Jurkat, Clone E6-1 (cell line): ENCODE measurements around the gene PLEKHM3.
A peak's percentile ranks its signal among the peaks of the same experiment; 100 is the strongest.
"Not testable (repeated sequence)": the region's sequence is repeated elsewhere in the genome, so short reads cannot be mapped to it uniquely, and the experiment has no call there.

Experiments
- DNase-seq: peaks from one replicate; pipeline ENCODE4 v3.0.0-alpha.2; 2011; ENCODE audit warnings: low read depth, low spot score
- H3K4me3 ChIP-seq: 2 replicates; pipeline ENCODE4 v1.5.1; 2011; ENCODE audit warnings: mild to moderate bottlenecking, low read length, control low read depth, moderate library complexity

PLEKHM3 gene

DNA sequence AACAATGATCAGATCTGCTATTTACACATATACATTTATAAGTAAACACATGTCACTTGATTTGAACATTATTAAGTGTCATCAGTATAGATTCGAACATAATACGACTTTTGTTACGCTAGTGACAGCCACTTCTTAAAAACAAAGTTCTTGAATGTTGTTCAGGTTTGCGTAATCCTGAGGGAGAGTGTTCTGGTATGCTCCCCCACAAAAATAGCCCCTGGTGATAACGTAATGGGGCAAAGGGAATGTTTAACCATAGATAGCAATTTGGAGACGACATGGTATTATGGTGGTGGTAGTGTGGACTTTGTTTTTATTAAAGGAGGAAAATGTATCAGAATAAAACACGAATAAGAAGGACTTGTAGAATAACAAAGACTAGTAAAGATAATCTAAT is 90.6 kb downstream of the PLEKHM3 start:
- no peak overlapping the region for H3K4me3 ChIP-seq
- no peak for DNase-seq

DNA sequence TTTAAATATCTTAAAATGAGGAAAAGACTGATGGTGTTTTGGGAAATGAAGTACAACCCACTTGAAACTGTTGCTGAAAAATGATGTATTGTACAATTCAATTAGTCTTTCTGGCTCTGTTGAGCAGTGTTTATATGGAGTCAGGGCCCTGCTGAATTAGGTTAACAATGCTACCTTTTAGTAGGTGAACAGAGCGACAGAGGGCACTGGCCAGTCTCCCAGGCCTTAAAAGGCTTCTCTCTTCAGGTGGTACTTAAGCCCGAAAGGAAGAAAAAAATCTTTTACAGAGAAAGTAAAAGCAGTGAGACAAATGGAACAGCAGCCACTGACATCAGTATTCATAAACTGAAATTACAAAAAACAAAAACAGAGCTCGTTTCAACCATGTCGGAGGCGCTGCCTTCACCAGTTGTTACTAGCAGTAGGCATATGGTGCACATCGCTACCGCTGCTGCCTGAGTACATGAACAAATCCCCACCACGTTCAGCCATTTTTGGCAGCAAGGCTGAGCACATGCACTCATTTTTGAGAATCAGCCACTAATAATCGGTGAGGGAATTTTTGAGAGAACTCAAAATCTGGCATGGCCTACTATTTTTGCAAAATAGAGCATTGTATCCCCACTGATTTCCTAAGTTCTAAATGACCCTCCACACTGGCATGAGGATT is 91.8 kb downstream of the PLEKHM3 start:
- no peak overlapping the region for H3K4me3 ChIP-seq
- DNase-seq = no peak

DNA sequence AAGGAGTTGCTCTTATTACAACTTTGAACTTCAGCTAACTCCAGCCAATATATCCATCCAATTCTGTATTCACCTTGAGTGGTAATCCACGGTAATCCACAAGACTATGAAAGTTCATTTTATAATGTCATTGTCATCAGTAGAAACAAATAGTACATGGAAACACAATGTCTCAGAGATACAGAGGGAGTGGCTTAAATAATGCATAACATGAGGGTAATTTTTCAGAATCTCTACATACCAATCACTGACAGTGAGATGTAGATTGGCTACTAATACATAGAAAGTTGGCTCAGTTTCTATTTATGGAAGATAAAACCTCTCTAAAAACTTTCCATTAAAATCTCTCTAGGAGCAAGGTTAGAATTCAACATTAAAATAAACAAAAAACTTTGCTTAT is 93.2 kb downstream of the PLEKHM3 start:
- no peak for DNase-seq
- no peak overlapping the region for H3K4me3 ChIP-seq

DNA sequence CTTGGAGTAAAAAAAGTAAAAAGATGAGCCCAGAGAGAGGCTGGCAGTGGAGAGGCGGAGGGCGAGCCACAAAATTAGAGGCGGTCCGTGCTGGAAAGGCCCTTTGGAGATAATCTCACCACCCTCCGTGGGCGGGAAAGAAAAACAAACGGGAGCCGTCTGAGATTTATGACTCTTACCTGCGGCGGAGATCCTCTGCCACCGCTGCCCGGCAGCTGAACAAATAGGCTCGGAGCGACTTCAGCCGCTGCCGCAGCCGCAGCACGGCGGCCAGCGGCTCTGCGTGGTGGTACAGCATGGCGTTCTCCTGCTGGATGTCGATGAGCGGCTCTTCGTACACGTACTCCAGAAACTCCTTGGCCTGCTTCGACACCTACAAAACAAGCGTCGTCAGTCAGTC is 94.6 kb downstream of the PLEKHM3 start:
- DNase-seq = no peak
- H3K4me3 ChIP-seq = no peak overlapping the region

DNA sequence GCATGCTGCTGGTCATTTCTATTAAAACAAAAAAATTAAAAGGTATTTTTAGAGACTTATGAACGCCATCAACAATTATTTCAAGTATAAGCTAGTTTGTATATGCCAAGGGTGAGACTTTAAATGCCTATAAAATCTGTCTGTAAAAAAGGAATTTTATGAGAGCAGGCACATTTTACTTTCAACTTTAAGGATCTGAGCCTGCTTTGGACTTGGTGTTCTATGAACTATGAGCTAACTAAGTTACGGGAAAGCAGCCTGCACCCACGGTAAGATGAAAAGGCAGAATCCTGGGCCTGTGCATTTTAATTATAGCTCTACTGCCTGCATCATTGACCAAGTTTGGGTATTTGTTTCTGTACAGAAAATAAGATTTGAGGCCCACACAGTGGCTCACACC is 95.4 kb downstream of the PLEKHM3 start:
- H3K4me3 ChIP-seq = no peak overlapping the region
- no peak for DNase-seq

DNA sequence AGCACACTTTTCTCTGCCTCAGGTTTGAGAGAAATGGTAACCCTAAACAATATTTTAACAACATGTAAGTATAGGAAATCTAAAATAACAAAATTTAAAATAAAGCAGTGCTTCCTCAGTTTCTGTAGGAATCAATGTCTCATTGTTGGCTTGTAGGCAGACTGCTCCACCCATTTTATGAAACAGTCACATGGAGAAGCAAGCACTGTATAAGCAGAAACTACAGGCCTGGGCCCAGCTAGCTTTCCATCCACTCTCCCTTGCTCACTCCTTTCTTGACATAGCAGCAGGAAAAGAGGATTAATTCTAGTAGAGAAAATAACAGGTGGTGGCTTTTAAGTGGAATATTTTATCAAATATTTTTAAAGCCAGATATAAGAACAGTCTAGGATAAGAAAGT is 97.2 kb downstream of the PLEKHM3 start:
- no peak for DNase-seq
- H3K4me3 ChIP-seq = no peak overlapping the region

DNA sequence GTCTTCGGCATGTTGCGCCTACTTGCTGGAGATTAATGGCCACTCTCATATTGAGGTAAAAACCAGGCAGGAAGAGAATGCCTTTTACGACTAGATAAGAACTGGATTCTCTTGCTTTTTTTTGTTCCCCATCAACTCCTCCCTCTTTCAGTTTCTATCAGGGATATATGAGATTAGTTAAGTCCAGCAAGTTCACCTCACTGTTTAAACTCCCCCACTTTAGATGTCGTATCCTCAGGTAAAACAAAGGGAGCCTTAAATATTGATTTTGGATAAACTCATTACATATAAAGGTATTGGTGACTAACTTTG is 98.4 kb downstream of the PLEKHM3 start:
- no peak for DNase-seq

DNA sequence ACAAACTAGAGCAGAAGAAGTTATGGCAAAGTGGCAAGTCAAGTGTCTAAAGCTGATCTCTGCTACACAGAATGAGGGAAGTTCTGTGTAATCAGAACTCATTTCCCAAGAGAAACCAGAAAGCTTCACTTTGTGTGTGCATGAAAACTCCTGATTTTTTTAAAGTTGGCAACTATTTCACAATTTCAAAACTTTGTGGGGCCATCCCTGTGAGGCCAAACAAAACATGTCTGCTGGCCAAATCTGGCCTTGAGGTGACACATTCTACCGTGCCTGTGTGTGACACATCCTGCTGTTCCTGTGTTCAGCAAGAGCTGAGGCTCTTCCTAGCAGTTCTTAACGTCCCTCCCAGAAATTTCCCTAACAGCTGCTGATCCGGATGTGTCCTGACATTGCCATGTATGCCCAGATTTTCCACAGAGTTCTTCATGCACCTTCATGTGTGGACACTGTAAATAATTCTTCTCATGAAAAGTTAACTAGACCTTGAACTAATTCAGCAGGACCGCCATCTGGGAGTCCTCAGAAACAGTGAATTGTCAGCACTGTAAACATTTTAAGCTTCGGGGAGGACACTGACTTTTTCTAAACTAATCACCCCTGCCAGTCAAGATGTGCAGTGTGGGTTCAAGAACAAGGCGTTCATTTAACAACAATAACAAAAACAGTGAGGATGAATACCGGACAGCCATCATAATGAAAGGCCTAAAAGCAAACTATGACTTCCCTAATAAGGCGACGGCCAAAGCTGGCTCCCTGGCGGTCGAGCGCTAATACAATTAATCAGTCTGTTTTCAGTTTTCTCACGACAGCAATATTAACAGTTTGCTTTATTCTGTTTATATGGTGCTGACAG is 99.0 kb downstream of the PLEKHM3 start:
- H3K4me3 ChIP-seq = no peak overlapping the region
- DNase-seq = no peak

More for the DNA sequence above, 98.4 kb downstream of the PLEKHM3 start:
- no peak overlapping the region for H3K4me3 ChIP-seq

DNA sequence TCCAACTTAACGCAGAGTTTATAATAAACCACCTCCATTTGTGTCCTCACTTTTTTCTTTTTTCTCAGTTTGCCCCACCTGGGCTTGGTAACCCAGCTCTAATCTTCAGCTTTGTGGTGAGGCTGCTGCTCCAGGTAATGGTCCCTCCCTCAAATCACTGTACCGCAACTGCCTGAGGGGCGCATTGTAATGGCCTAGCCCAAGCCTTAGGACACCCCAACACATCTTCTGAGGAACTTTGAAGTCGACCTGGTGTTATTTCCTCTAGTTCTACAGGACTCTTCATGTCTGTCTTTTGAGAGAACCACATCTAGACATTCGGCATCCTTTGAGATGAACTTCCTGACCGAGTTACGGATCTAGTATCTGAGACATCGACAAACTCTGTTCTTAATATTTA is 99.7 kb downstream of the PLEKHM3 start:
- no peak overlapping the region for H3K4me3 ChIP-seq
- peak; percentile 40 for DNase-seq

DNA sequence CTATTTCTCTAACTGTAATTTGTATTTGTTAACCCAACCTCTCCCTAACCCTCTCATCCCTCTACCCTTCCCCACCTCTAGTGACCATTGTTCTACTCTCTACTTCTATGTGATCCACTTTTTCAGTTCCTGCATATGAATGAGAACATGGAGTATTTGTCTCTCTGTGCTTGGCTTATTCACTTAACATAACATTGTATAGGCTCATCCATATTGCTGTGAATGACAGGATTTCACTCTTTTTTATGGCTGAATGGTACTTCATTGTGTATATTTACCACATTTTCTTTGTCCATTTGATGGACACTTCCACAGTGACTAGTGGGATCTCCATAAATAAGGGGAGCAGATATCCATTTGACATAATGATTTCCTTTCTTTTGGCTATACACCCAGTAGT is 103.7 kb downstream of the PLEKHM3 start:
- H3K4me3 ChIP-seq = no peak overlapping the region
- no peak for DNase-seq

DNA sequence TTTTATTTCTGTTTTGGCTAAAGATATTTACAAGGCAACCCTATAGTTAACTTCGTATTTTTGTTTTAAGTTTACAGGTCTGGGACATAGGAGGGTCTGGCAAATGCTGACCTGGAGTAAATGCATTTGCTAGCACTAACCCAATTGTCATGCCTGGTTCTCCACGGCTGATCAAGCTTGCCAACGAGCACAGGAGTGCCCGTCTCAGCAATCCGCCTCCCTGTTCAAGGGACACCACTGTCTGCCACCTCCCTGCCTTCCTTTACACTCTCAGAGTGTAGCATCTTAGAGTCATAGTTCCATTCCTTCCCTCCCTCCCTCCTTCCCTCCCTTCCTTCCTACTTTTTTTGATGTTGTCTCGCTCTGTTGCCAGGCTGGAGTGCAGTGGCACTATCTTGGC is 104.6 kb downstream of the PLEKHM3 start:
- no peak for DNase-seq
- H3K4me3 ChIP-seq = no peak overlapping the region

DNA sequence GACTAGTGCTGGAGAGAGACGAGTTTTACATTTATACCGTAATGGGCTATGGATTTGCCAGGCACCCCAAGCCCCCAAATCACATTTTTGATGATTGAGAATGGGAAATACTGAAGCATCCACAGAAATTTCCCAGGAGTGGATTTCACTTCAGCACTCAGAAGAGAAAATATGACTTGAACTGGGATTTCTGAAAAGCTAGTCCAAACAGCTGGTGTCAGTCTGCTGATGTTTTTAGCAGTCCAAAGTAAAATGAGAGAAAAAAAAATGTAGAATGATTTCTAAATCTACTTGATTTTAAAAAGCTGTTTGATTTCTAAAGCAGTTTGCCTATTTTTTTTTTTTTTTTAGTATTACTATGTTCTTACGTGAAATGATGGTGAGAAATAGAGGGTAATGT is 105.0 kb downstream of the PLEKHM3 start:
- DNase-seq = no peak
- no peak overlapping the region for H3K4me3 ChIP-seq

DNA sequence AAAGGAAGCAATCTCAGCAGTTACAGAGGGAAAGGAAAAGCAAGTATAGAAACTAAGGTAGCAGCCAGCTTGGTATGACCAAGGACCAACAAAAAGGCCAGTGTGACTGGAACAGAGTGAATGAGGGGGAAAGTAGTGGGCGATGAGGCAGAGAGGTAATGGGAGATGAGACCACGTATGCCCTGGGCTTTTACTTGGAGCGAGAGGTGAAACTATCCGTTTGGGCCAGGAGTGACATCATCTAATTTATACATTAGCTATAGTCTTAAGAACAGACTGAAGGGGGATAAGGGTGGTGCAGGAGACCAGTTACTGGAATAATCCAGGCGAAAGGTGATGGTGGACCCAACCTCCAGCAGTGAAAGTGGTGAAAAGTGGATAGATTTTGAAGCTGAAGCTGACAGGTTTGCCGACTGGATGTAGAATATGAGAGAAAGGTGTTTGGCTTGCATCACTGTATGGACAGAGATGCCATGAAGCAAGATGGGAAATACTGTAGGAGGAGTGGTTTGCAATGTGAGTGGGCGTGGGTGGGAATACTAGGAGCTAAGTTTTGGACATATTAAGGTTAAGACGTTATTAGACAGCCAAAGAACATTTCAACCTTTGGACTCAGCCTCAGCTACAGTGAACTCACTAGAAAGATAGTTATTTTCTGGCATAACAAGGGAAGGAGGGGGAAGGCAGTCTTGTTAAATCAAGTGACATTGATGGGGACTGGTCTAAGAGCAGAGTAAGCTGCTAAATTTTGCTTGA is 106.0 kb downstream of the PLEKHM3 start:
- H3K4me3 ChIP-seq = no peak overlapping the region
- no peak for DNase-seq

DNA sequence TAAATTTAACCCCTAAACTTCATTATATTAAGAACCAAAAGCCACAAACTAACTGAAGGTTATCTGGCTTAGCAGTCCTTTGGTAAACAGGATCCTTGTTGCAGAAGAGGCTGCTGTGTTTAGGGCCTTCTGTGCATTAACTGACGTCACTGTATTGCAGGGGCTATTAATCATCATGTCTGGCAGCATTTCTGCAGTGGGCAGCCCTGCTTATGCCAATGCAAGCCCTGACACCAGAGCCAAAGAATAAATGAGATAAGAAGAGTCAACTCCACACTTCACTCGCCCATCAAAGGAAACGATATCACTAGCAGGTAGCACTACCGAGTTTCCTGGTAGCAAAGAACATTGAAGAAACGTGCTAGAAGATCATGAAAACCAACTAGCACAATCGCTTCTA is 110.6 kb downstream of the PLEKHM3 start:
- DNase-seq = no peak
- no peak overlapping the region for H3K4me3 ChIP-seq

DNA sequence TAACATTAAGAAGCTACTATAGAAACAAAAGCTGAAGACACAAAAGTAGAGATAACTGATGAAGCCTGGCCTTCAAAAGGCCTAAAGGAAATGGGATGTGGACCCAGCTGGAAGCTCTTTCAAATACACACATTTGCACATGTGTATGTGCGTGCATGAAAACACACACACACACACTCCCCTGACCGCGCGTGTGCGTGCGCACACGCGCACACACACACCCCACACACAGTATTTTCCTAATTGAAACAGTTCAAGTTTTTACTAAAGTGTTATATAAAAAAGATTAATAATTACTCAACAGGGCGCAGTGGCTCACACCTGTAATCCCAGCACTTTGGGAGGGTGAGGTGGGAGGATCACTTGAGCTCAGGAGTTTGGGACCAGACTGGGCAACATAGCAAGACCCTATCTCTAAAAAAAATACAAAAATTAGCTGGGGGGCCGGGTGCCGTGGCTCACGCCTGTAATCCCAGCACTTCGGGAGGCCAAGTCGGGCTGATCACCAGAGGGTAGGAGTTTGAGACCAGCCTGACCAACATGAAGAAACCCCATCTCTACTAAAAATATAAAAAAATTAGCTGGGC is 111.5 kb downstream of the PLEKHM3 start:
- no peak for DNase-seq
- H3K4me3 ChIP-seq = no peak overlapping the region

DNA sequence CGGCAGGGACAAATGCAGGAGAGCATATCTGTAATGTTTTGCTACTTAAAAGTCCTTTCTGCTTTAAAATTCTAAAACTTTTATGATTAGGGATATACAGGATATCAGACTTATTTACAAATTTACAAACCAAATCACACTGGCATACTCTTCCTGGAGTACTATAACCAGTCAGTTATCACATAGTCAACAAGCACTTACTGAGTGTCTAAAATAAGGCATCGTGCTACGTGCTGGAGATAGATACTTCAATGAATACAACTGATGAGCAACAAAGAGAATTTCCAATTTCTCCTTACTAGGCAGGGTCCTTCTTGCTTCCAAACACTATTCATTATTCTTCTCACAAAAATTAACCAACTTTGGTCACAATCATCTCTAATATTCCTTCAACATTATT is 113.5 kb downstream of the PLEKHM3 start:
- no peak for DNase-seq

DNA sequence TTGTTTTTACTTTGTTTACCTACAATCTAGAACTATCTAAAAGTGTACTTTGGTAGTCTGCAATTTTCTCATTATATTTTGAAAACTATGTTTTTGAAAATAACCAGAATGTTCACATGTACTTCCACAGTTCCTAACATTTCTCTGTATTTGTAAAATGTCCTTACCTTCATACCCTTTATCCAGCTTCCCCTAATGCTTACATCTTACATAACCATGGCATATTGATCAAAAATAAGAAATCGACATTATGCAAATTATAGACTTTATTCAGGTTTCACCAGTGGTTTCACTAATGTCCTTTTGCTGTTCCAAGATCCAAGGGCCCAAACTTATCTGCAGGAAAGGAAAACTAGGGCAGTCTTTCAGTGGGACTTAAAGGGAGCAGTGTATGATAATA is 114.1 kb downstream of the PLEKHM3 start:
- no peak for DNase-seq

More for the DNA sequence above, 113.5 kb downstream of the PLEKHM3 start:
- no peak overlapping the region for H3K4me3 ChIP-seq

DNA sequence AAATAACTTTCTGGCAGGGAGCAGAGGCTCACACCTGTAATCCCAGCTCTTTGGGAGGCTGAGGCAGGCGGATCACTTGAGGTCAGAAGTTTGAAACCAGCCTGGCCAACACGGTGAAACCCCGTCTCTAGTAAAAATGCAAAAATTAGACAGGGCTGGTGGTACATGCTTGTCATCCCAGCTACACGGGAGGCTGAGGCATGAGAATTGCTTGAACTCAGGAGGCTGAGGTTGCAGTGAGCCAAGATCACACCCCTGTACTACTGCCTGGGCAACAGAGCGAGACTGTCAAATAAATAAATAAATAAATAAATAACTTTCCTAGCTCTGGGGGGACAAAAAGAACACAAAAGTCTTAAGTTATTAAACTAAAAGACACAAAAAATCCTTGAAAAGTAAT is 118.8 kb downstream of the PLEKHM3 start:
- not testable (repeated sequence) for H3K4me3 ChIP-seq, DNase-seq

More for the DNA sequence above, 114.1 kb downstream of the PLEKHM3 start:
- H3K4me3 ChIP-seq = no peak overlapping the region

DNA sequence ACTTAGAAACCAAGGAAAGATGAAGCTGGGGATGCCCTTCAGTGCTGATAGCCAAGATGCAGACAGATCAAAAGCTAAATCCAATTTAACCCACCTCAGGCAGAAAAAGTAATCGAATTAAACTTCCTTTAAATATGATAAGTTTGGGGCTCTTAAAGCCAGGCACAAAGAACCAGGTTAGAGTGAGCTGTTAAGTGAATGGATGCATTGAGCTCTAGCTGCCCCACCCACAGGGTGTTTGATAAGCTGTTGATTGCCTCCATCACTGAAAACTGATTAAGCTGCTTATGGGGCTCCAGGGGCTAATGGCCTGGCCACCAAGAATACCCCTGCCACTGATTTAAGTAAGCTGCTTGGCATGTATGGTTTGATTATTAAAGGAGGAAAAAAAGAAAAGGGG is 119.8 kb downstream of the PLEKHM3 start:
- no peak overlapping the region for H3K4me3 ChIP-seq
- DNase-seq = no peak

DNA sequence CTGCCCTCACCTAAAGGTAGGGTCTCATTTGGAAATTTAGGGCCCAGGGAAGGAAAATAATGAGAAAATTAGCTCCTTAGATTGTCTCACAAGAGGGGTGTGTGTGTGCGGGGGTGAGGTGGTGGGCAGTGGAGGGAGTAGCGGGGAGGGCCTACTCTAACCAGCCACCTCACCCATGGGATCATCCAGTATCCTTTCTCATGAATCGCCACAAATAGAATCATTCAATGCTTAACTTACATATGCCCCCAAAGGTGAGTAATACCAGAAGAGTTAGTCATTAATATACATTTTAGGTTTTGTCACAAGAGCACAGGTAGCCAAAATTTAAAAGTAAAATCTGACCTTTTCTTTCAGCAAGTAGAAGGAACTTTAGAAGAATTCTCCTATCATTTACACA is 122.1 kb downstream of the PLEKHM3 start:
- no peak overlapping the region for H3K4me3 ChIP-seq
- no peak for DNase-seq
